Measurements from ENCODE around the gene TOP3A.

Gene TOP3A

DNA sequence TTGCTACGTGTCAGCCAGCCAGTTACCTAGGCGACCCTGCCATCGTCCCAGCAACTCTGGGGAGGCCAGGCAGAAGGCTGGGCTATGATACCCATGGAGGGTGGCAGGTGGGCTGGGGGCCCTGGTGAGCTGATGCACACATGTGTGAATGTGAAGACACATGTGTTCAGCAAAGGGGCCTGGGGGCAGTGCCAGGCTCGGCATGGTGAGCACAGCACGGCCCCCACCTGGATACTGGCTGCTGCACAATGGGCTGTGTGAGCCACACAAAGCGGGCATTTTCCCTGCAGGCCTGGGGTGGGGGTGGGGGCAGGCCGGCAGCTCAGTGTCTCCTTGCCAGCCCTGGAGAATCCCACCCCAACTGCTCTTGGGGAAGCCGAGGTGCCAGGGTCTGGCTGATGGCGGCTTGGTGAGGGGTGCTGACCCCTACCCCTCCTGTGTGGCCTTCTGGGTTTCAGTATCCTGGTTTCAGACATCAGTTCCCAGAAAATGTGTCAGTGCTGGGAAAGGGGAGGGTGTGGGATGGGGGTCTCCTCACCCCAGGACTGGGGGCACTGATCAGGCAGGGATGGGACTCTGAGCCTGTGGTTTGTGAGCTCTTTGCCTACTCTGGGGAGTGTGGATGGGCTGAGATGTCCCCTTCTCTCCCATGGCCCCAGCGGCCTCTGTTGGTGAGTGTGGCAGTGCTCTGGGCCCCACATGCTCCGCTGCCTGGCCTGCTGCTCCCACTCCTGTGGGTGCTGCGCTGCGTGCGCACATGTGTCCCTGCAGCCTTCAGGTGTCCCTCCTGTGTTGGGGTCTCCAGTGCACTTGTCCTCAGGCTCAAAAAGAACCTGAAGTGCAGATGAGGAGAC, 84.3 kb downstream of the TOP3A start:
- no peak for DNase-seq

DNA sequence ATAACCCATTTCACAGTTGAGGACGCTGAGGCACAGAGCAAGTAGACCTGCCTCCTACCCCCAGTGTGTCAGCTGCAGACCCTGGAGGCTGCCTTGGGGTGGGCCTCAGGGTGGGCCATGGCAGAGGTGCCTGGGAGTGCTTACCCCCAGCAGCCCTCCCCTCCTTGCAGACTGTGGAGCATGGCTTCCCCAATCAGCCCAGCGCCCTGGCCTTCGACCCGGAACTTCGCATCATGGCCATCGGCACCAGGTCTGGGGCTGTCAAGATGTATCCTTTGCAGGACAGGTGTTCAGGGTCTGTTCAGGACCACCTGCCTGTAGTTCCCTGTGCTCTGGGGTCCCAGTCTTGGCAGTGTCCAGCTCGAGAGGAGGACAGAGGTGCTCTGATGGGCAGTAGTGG, 85.0 kb downstream of the TOP3A start:
- no peak for DNase-seq

DNA sequence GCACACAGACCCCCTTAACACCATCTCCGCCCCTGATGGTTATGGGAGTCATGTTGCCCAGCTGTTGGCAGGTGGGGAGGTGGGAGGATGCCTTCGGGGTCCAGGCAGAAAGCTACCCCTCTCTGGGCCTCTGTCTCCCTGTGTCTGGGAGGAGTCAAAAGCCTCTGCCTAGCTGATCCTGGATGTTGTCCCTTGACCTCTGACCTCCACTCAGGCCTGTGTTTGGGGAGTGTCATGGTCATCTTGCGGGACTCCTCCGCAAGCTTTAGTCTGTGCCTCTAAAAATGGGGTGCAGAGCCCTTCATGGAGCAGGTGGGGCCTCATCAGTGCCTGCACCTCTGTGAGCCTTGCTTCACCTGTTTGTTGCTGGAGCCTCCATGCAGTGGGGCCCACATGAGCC, 85.5 kb downstream of the TOP3A start:
- DNase-seq, result no peak

DNA sequence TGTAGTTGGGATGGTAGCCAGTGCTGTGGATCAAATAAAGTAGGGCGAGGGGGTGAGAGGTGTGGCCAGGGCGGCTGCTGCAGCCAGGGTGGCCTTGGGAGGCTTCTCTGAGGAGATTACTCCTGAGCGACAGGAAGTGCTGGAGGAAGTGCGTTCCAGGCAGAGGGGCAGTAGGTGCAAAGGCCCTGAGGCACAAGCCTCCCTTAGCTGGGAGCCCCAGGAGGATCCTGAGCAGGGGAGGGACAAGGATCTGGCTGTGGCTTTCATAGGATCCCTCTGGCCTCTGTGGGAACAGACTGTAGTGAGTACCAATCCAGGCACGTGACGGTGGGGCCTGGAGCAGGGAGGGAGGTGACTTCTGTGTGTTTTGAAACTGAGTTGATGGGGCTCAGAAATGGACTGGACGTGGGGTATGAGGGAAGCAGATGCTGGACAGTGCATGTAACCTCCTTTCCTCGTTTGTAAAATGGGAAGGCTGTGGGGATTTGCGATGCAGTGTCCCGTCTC, 86.6 kb downstream of the TOP3A start:
- no peak for DNase-seq

DNA sequence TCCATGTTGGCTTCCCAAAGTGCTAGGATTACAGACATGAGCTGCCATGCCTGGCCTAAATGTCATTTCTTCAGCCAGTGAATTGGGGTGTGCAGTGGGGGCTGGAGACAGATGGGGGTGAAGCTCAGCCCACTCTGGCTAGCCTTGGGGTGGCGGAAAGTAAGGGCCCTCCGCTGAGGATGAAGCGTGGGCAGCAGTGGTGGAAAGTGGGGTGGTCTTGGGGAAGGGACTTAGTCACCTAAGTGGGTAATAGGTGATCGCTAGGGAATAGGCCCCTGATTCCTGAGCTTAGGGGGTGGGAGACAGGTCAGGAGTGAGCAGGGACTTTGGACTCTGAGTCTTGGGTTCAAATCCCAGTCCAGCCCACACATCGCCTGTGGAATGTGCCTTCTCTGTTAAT, 87.2 kb downstream of the TOP3A start:
- no peak for DNase-seq

GRCh38 chr17:18226284-18226945, 88.4 kb downstream of the TOP3A start:
- peak in 1 of 2 donors; percentile 14 for DNase-seq

GRCh38 chr17:18225642-18226283, 89.0 kb downstream of the TOP3A start:
- no peak for DNase-seq

- DNase-seq, result peak; percentile 96 to 98
These were observed 89.6 kb downstream of the TOP3A start, which contains the start of gene LLGL1 for GRCh38 chr17:18225121-18225641. LLGL1 (plus strand) TSS chr17:18225635; CDS start chr17:18225683, 48 bp downstream.

GRCh38 chr17:18224387-18225120, 90.2 kb downstream of the TOP3A start:
- DNase-seq, result no peak

GRCh38 chr17:18224053-18224386, 90.8 kb downstream of the TOP3A start:
- DNase-seq, result no peak
